Fibroblast of villous mesenchyme (primary cell): ENCODE data around the gene KRT40. TPM values are rescaled to one million over a fixed set of nuclear protein-coding genes. Genes with fewer than 3 reads are reported as not detected.

Experiments used
- DNase-seq: peaks from one replicate; pipeline ENCODE4 v3.0.0-alpha.2; 2010; ENCODE audit warnings: low read depth
- H3K4me3 ChIP-seq: 2 replicates; pipeline ENCODE4 v1.5.1; 2011; ENCODE audit warnings: low read depth, mild to moderate bottlenecking, low read length
- total RNA-seq: library from RNA; depleted of rRNA; stranded (reverse); fragments of >200 nt; gene quantifications from 2 replicates; pipeline ENCODE4 v1.2.3, GENCODE V29; 2012
- TF ChIP-seq, protein P1 (sequence below): IDR thresholded peaks from 2 replicates; pipeline ENCODE4 v1.5.1; 2012; ENCODE audit warnings: low read depth, mild to moderate bottlenecking, low read length; ENCODE audit not compliant: insufficient read depth

Gene KRT40
- total RNA-seq, 1 donor: not detected

DNA sequence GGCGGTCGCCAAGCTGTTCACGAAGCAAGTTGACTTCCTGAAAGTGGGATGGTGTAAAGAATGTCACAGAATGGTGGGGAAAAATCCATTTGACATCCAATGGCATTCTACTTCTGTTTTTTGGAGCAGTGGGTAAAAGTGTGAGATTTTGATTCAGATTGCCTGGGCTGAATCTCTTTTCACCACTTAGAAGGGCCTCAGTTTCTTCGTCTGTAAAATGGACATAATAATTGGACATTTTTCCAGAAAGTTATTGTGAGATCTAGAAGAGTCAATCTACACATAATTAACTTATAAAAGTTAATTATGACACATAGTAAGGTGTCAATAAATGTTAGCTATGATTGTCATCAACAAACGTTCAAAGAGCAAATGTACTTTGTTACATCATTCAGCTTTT lies 3.0 kb downstream of the KRT40 start:
- no peak overlapping the region for H3K4me3 ChIP-seq
- TF ChIP-seq, protein P1, sequence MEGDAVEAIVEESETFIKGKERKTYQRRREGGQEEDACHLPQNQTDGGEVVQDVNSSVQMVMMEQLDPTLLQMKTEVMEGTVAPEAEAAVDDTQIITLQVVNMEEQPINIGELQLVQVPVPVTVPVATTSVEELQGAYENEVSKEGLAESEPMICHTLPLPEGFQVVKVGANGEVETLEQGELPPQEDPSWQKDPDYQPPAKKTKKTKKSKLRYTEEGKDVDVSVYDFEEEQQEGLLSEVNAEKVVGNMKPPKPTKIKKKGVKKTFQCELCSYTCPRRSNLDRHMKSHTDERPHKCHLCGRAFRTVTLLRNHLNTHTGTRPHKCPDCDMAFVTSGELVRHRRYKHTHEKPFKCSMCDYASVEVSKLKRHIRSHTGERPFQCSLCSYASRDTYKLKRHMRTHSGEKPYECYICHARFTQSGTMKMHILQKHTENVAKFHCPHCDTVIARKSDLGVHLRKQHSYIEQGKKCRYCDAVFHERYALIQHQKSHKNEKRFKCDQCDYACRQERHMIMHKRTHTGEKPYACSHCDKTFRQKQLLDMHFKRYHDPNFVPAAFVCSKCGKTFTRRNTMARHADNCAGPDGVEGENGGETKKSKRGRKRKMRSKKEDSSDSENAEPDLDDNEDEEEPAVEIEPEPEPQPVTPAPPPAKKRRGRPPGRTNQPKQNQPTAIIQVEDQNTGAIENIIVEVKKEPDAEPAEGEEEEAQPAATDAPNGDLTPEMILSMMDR: no peak
- no peak for DNase-seq

DNA sequence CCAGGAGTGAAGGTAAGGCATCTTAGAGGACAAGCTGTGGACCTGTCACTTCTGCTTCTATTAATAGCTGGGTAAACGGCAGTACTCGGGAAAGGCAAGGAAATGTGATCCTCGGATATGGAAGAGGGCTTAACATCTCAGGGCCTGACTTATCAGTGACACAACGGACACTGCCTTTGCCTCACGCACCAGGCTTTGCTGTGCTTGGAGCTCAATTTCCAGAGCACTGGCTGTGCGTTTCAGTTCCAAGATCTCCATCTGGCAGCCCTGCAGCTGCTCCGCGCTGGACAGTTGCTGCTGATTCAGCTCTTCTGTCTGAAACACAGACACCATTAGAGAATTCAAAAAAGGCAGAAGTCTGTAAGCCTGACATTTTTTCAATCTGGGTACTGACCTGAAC lies 3.5 kb downstream of the KRT40 start:
- DNase-seq: peak; percentile 62
- H3K4me3 ChIP-seq: no peak overlapping the region
- TF ChIP-seq, protein P1: no peak

DNA sequence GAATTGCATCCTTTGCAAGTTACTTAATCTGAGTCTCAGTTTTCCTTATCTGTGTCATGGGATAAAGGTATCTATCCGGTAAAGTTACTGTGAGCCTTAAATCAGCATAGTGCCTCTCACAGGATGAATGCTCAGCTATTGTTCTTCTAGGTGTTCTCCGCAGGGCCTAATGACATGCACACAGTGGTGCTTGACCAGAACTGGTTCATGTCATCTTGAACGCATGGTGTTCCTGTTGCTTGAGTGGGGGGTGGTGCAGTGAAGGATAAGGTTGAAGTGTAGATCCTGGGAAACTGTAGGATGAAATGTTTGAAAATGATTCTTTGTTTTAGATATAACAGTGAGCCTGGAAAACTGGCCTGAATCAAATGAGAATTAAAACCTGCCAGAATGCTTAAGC lies 4.0 kb downstream of the KRT40 start:
- TF ChIP-seq, protein P1: no peak
- no peak for DNase-seq
- H3K4me3 ChIP-seq: no peak overlapping the region

DNA sequence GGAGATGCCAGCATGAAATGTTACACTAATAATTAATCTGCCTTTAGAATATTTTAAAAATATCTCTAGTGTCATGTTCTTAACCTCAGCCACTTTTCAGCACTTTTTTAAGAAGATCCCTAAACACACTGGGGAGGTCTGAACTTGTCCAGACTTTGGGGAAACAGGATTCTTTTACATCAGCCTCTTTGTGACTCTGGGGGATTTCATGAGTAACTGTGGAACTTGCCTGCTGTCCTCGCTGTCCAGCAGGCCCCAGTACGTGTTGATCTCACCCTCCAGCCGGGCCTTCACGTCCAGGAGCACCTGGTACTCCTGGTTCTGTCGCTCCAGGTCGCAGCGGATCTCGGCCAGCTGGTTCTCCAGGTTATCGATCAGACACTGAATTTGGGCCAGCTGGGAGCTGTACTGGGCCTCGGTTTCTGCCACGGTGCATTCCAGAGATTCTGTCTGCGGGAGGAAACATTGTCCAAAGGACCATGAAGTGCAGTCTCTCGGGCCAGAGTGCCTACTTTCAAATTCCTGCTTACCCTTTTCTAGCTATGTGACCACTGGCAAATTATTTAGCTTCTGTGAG lies 5.5 kb downstream of the KRT40 start:
- DNase-seq: no peak
- H3K4me3 ChIP-seq: no peak overlapping the region
- TF ChIP-seq, protein P1: no peak

DNA sequence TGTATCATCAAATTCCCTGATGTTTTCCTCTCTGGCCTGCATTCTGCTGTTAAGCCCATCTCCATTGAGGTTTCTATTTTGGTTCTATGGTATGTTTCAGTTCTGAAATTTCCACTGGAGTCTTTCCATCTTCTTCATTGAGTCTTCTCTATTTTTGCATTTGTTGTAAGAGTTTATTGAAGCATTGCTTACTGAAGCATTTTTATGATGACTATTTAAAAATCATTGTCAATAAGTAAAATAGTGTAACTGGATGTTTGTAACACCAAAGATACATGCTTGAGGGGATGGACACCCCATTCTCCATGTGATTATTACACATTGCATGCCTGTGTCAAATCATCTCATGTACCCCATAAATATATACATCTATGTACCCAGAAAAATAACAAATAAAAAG lies 8.6 kb downstream of the KRT40 start:
- H3K4me3 ChIP-seq: no peak overlapping the region
- TF ChIP-seq, protein P1: no peak
- no peak for DNase-seq

DNA sequence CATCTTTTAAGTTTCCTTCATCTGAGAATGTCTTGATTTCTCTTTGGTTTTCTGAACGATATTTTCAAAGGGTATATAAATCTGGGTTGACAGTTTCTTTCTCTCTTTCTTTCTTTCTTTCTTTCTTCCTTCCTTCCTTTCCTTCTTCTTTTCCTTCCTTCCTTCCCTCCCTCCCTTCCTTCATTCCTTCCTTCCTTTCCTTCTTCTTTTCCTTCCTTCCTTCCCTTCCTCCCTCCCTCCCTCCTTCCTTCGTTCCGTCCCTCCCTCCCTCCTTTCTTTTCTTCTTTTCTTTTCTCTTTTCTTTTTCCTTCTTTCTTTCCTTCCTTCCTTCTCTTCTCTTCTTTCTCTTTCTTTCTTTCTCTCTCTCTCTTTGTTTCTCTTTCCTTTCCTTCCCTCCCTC lies 9.8 kb downstream of the KRT40 start:
- no peak for DNase-seq
- TF ChIP-seq, protein P1: no peak
- H3K4me3 ChIP-seq: no peak overlapping the region

DNA sequence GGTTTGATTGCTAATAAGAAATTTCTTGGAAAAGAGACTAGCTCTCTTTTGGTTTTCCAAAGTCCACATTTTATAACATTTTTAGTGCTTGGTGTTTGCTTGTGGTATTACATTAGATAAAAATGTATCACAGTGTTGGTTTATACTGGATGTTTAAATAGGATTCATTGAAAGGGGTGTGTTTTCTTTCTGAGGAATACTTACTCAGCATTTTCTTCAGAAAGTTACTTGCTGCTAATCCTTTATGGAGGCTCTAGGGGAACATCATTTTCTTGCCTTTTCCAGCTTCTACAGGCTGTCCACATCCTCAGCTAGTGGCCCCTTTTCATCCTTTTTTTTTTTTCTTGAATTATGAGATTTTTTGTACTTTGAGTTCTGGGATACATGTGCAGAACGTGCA lies 16.5 kb downstream of the KRT40 start:
- DNase-seq: no peak
- TF ChIP-seq, protein P1: no peak
- no peak overlapping the region for H3K4me3 ChIP-seq
